NAMALWA (cell line): ENCODE results near the gene NOL4L.
A peak's percentile ranks its signal among the peaks of the same experiment; 100 is the strongest.
"Not testable (repeated sequence)": the region's sequence is repeated elsewhere in the genome, so short reads cannot be mapped to it uniquely, and the experiment has no call there.

Source experiments
- DNase-seq: peaks from one replicate; pipeline ENCODE4 v3.0.0-alpha.2; 2015; ENCODE audit warnings: low spot score

NOL4L gene

DNA sequence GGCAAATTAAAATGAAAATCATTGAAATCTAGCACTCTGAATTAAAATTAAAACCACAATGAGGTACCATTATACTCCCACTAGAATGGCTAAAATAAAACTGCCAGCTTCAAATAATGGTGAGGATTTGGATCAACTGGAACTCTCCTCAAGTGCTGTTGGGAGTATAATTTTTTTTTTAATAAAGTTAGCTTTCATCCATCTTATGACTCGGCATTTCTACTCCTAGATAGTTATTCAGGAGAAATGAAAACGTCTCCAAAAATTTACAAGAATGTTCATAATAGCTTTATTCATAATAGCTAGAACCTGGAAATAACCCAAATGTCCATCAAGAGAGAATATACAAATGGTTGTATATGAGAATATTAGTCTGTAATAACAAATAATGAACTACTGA is 163.8 kb downstream of the NOL4L start:
- no peak for DNase-seq

DNA sequence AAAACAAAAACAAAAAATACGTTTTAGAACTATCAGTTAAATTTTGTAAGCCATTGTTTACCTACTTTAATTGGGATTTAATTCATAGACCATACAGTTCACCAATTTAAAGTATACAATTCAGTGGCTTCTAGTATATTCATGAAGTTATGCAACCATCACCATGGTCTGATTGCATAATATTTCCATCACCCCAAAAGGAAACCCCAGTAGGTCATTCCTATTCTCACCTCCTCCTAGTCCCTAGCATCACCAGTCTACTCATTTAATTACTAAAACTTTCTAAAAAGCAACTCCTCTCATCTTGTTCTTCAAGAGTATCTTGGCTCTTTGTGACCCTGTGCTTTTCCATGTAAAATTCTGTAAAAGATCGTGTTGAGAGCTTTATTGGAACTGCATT is 166.8 kb downstream of the NOL4L start:
- DNase-seq: no peak

DNA sequence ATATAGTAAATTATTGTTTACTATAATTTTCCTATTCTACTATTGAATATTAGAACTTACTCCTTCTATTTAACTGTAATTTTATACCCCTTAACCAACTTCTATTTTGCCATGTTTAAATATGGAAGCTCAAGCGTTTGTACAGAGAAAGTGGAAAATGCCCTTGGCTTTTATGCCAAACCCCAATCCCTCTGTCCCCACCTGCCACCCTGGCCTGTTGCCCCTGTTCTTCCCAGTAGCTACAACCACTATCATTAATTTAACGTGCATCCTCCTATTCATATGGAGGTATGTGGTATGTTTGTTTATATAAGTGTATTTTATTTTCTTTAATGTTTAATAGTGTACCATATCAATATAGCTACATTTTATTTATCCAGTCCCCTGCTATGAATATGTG is 168.9 kb downstream of the NOL4L start:
- DNase-seq: no peak

DNA sequence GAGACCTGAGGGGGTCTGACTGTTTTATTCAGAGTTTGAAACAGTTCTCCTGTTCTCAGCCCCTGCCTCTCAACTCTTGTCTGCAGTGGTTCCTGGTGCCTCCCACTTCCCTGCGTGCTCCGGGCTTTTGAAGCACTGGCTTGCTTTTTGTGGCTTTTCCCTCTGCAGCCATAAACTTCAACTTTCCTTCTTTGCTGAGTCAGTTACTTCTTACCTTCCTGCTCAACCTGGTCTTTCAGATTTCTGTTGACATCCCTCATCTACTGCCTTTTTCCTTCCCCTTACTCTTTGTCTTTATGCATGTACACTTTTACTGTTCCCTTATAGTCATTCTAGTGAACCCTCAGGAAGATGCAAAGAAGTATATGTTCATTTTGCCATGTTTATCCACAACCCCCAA is 169.6 kb downstream of the NOL4L start:
- no peak for DNase-seq

DNA sequence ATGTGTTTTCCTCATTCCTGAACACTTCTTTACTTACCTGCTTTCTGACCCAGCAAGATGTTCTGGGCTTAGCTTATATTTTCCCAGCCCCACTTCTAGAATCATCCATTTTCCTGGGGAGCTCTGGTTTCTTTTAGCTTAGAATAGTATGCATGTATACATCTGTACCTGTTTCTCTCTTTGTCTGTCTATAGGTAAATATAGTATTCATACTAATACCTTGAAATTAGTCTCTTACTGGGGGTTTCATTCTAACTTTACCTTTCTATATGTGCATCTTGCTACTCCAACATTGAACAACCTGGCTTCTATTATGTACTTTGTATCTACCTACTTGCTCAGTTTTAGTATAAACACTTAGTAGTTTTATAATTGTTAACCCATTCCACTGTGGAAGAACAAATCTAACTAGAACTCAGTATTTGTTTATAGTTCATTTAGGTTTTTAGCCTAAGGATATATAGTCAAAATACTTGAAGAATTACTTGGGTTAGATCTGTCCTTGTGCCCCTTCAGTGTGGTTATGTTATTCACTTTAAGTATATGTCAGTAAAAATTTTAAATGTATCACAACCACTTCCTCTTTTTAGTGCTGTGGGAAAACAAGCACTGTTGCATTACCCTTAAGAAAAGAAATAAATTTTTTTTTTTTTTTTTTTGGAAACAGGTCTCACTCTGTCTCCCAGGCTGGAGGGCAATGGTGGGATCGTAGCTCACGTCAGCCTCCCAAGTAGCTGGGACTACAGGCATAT is 173.0 kb downstream of the NOL4L start:
- peak; percentile 34 for DNase-seq

DNA sequence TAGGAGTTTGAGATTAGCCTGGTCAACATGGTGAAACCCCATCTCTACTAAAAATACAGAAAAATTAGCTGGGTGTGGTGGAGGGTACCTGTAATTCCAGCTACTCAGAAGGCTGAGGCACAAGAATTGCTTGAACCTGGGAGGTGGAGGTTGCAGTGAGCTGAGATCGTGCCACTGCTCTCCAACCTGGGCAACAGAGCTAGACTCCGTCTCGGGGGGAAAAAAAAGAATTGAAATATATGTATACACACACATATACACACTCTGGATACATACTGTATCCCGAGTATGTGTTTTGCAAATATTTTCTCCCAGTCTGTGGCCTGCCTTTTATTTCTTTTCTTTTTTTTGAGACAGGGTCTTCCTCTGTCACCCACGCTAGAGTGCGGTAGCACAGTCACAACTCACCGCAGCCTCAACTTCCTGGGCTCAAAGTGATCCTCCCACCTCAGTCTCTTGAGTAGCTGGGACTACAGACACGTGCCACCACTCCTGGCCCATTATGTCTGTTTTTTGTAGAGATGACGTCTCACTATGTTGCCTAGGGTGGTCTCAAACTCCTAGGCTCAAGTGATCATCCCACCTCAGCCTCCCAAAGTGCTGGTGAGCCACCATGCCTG is 177.9 kb downstream of the NOL4L start:
- DNase-seq: not testable (repeated sequence)

DNA sequence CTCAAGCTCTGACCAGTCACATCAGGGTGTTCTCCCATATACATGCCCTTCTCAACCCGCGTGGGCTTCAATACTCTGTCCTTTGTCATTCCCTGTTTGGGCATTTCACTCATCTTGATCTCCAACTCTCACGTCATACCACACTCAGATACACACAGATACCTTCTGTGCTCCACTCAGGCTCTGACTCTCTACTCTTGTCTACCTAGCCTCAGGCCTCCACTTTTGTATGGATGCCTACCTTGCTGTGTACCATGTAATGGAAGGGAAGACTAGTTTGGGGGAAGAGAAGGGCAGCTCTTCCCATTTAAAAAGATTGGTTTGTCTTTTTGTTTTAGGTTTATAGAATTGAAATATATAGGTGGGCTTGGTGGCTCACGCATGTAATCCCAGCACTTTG is 178.4 kb downstream of the NOL4L start:
- no peak for DNase-seq

DNA sequence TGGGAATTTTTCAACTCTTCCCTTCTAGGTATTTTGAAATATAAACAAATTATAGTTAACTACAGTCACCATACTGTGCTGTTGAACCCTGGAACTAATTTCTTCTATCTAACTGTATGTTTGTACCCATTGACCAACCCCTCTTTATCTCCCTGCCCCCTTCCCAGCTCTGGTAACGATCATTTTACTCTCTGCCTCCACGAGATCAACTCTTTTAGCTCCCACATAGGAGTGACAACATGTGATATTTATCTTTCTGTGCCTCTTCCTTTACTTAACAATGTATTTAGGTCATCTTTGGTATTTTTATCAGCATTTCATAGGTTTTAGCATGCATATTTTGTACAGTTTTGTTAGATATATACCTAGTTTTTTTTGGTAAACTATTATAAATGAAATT is 181.1 kb downstream of the NOL4L start:
- no peak for DNase-seq

DNA sequence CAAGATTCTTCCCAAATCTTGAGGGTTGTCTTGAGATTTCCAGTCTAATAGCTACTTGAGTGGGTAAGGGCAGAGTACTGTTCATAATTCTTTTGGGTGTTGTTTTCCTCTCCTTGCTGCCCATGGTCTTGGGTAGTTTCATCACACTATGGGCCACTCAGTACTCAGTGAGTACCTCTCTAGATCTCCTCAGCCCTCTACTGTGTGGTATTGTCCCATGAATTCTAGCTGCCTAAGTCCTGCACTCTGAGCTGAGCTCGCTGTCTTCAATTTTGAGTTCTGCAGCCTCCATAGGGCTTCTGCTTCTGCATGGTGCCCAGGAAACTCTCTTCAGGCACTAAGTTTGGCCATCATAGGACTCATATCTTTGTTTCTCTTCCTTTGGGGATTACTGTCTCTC is 184.7 kb downstream of the NOL4L start:
- no peak for DNase-seq

DNA sequence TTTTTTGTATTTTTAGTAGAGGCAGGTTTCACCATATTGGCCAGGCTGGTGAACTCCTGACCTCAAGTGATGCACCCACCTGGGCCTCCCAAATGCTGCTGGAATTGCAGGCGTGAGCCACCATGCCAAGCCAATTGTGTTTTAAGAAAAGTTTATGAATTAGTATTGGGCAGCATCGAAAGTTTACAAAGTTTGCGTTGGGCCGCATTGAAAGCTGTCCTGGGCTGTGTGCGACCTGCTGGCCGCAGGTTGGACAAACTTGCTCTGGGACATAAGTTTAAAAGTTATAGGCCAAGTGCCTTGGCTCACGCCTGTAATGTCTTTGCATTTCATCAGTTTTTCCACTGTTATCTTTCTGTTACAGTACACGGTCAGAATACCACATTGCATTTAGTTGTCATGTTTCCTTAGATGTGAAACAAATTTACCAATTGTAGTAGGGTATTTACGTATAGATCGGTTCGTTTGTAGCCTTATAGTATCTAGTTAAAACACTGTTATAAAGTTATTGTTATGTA is 187.5 kb downstream of the NOL4L start:
- no peak for DNase-seq

DNA sequence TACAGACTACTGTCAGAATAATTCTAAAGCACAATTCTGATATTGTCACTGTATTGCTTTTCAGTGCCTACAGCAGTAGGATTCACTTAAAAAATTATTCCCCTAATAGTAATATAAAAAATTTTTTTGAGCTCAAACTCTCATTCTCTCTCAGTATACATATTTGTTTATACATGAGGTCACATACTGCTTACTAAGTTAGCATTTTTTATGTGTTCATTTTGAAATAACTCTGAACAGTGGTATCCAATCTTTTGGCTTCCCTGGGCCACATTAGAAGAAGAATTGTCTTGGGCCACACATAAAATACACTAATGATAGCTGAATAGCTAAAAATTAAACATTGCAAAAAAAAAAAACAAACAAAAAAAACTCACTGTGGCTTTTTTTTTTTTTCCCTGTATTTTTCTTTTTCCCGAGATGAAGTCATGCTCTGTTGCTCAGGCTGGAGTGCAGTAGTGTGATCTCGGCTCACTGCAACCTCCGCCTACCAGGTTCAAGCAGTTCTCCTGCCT is 188.4 kb downstream of the NOL4L start:
- DNase-seq: no peak

DNA sequence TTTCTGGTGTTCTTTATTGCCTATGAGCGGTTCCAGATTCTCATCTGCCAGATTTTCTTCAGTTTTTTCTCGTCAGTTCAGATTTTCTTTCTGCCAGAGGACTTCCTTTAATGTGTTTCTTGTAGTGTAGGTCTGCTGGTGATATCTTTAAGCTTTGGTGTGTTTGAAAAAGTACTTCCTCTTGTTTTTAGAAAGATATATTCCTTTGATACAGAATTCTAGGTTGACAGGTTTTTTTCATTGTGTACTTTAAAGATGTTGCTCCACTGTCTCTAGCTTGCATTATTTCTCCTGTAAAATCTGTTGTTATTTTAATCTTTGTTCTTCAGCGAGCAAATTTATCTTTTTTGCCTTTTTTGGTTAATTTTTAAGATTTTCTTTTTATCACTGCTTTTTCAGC is 190.1 kb downstream of the NOL4L start:
- DNase-seq: no peak
